Activated T-helper 1 cell treated with anti-CD3 and anti-CD28 coated beads, Interleukin-2, amount 50 U/mL, for 16 hours (primary cell): ENCODE measurements around the gene AGK.
A peak's percentile ranks its signal among the peaks of the same experiment; 100 is the strongest.

Source experiments
- DNase-seq, 2 donors: peaks; one replicate each; pipeline ENCODE4 v3.0.0-alpha.2; 2020; ENCODE audit warnings: low read depth in 1 of 2, low spot score in 1 of 2

AGK gene

GRCh38 chr7:141551094-141551781 is at the start of gene AGK:
AGK (plus strand) TSS chr7:141551410; CDS start chr7:141555467, 4,057 bp downstream.
- peak; percentile 54 to 64 for DNase-seq

GRCh38 chr7:141501451-141501850 is 49.8 kb upstream of the AGK start:
- no peak for DNase-seq

GRCh38 chr7:141511316-141511675 is 39.9 kb upstream of the AGK start:
- no peak for DNase-seq

GRCh38 chr7:141511676-141512396 is 39.4 kb upstream of the AGK start:
- DNase-seq = no peak

- no peak for DNase-seq
These were observed 38.6 kb upstream of the AGK start for GRCh38 chr7:141512597-141512996.

- DNase-seq = no peak
These were observed 37.5 kb upstream of the AGK start for GRCh38 chr7:141513720-141514119.

- no peak for DNase-seq
These were observed 35.3 kb upstream of the AGK start for GRCh38 chr7:141515941-141516340.

GRCh38 chr7:141519623-141520022 is 31.6 kb upstream of the AGK start:
- no peak for DNase-seq

- DNase-seq = no peak
These were observed 28.4 kb upstream of the AGK start for GRCh38 chr7:141522657-141523342.

- no peak for DNase-seq
These were observed 25.2 kb upstream of the AGK start for GRCh38 chr7:141525973-141526514.

- no peak for DNase-seq
These were observed 24.1 kb upstream of the AGK start for GRCh38 chr7:141527076-141527475.

GRCh38 chr7:141528399-141528798 is 22.8 kb upstream of the AGK start:
- DNase-seq = no peak

GRCh38 chr7:141533149-141533949 is 17.9 kb upstream of the AGK start:
- peak; percentile 26 to 29 for DNase-seq

- no peak for DNase-seq
These were observed 16.2 kb upstream of the AGK start for GRCh38 chr7:141534757-141535737.

- DNase-seq = no peak
These were observed 13.3 kb upstream of the AGK start for GRCh38 chr7:141537906-141538305.

GRCh38 chr7:141541375-141541774 is 9.8 kb upstream of the AGK start:
- DNase-seq = no peak

- DNase-seq = no peak
These were observed 6.4 kb upstream of the AGK start for GRCh38 chr7:141544831-141545230.

- no peak for DNase-seq
These were observed 1.6 kb upstream of the AGK start for GRCh38 chr7:141549582-141549981.

- DNase-seq = no peak
These were observed 670 bp upstream of the AGK start for GRCh38 chr7:141550386-141551093.
